HG02943 (cell line): ENCODE measurements around the gene NR3C1.

ENCODE experiments used
- ATAC-seq: cut with Tn5 transposase; IDR thresholded peaks from one replicate; pipeline ENCODE4 v1.9.1; 2021; ENCODE audit warnings: mild to moderate bottlenecking, low read depth, moderate library complexity; ENCODE audit not compliant: unreplicated experiment

NR3C1 gene

DNA sequence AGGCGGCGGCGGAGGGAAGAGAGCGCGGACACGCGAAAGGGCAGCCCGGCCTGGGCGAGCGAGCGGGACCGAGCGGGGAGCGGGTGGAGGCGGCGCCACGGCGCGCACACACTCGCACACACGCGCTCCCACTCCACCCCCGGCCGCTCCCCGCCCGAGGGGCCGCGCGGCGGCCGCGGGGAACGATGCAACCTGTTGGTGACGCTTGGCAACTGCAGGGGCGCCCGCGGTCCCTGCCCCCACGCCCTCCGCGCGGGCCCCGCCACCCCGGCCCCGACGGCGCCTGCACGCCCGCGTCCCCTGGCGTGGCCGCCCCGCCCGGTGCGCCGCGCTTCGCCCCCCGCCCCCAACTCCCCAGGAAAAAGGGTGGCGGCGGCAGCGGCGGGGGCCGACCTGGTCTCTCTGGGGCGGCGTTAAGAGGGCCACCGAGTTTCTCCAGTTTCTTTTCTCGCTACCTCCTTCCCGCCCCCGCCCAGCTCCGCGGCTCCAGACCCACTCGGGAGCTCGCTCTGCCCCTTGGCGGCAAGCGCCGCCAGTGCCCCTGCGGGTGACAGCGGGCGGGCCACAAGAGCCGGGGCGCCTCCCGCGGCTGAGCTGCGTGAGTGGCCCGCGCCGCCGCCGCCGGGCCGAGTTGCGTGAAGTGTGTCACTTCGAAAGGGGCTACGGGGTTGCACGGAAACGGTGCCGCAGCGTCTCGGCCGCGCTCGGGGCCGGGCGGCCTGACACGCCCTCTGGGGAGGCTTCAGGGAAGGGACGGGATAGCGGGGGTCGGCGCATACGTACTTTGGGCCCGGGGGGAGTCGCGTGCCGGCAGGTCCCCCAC lies at the start of gene NR3C1:
NR3C1 (minus strand) TSS at position 94 of the 823 bp plus-strand sequence. CDS start 2,847 bp downstream, outside the sequence.
- peak; percentile 49 for ATAC-seq

DNA sequence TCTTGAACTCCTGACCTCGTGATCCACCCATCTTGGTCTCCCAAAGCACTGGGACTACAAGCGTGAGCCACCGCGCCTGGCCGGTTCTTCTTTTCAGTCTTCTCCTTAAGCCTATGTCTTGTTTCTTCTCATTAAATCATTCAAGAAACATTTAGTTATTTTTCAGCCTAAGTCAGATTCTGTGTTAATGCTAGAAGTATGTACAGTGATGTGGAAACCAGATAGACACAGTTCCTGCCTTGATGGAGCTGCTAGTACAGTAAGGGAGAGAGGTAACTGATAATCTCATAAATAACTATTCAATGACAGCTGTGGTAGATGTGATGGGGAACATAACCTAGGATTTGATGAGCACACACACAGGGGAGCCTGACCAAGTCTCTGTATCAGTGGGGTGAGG lies 46.3 kb upstream of the NR3C1 start:
- ATAC-seq = no peak

DNA sequence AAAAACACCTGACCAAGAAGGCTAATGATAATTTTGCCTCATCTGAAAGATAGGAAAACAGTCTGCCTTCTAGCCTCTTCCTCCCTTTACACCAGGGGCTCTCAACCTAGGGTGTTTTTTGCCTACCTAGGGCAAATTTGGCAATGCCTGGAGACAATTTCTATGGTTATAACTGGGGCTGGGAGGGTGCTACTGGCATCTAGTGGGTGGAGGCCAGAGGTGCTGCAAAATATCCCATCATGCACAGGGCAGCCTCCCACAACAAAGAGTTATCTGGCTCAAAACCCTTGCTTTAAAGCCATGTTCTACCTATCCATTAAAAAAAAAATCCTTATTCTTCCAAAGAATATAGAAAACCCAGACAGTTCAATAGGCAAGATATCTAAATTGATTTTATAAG lies 45.0 kb upstream of the NR3C1 start:
- ATAC-seq = no peak

DNA sequence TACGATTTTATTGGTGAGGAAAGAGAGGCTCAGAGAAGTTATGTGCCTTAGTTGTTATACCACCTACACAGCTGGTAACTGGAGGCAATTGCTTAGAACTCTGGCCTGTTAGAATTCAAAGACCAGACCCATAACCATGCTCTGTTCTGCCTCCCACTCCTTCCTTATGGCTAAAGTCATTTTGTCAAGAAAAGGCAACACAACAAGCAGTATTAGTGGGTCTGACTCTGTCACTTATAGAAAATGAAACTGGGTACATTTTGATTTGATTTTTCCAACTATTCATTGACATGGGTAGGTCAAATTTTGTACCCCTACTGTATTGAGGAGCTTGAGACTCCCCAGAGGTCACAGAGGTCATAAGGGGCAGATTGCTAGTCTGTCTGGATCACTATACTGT lies 44.5 kb upstream of the NR3C1 start:
- no peak for ATAC-seq

DNA sequence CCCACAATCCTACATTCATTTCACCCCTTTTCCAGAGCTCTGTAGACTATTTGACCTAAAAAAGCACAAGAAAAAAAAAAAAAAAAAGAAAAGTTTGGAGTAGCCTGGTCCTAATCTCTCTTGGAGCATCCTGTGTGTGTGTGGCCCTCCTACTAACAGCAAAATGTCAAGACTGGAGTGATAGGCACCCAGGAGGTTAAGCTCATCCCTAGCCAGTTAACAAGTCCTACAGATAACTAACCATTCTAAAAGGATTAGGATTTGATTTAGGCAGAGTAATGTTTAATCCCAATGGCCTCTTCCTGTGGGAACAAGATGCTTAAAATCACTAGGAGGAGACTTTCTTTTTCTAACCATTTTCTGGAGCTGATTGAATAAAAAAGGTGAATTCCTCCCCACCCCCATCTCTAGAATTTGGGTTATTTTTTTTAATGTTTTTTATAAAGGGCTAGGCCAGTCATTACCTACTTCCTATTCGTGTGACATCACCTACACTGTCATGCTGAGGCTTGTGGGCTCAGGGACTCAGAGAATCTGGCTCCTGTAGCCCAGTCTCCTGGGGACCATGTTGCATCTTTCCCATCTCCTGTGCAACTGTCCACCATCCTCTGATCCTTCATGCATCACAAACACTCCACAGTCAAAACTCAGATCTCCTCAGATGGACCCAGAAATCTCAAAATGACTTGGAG lies 43.2 kb upstream of the NR3C1 start:
- ATAC-seq = no peak

DNA sequence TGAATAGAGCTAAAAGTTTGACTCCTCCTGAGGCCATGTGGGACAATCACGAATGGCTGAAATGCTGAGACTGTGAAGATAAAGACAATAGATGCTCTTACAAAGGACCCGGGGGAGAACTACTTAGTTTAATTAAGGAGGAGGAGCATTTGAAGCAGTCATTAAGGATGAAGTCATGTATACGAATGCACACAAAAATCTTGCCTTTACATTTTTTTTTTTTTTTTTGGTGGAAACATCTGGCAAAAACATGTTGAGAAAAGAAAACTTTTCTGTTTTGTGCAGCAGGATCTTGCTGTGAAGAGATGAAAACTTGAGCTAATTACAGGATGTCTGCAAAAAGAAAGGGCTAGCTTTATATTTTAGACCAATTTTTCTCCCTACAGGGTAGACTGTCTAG lies 42.3 kb upstream of the NR3C1 start:
- ATAC-seq = no peak

DNA sequence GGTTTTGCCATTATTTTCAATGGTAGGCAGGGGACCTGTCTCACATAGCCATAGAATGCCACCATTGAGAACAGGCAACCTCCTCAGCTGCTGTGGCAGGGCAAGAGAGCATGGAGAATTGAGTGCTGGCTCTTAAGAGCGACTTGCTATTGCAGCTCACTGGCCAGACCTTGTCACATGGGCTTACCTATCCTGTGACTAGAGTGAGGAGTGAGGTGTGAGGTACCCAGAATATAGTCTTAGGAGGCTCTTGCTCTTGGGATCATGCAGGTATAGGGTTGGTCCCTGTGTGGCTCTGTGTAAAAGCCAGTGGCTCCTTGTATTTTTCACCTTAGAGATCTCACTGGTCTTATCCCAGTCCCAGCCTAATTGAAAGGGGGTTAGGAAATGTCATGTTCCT lies 39.8 kb upstream of the NR3C1 start:
- ATAC-seq = no peak

DNA sequence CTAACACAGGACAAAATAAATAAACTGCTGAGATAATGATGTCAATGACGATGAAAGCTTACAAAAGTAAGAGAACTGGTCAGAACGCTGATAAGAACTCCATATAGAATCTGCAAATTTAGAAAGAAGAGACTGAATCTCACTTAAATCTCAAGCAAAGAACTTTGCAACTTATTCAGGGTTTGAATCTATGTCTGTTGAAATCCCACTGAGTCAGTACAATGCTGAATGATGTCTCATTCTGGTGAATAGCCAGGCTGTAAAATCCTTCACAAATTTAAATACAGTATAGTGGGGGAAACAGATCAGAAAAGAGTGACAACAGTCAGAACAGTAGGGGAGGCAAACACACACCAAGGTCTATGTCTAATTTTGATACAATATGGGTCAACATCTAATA lies 38.9 kb upstream of the NR3C1 start:
- ATAC-seq = no peak

DNA sequence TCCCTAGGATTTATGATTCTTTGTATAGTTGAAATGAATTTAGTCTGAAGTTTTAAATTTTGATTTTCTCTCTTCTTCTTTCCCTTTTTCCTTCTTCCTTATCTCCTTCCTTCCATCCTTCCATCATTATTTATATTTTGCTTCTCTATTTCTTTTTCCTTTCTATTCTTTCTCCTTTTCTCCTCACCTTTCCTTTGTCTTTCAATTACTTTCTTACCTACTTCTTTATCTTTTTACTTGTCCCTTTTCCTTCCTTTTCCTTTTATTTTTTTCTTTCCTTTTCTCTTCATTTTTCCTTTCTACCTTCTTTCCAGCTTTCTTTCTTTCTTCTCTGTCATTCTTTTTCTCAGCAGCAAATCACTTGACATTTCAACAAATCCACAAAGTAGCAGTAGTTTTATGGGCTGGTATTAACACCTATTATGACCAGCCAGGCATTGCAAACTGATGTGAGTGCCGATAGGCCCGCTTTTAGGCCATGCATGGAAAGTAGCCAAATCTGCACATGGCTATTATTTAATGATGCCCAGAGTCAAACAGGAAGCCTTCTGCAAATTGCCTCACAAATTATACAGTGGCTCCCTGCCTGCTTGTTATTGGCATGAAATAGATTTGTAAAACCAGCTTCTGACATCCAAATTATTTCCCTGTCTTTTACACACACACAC lies 37.1 kb upstream of the NR3C1 start:
- no peak for ATAC-seq

DNA sequence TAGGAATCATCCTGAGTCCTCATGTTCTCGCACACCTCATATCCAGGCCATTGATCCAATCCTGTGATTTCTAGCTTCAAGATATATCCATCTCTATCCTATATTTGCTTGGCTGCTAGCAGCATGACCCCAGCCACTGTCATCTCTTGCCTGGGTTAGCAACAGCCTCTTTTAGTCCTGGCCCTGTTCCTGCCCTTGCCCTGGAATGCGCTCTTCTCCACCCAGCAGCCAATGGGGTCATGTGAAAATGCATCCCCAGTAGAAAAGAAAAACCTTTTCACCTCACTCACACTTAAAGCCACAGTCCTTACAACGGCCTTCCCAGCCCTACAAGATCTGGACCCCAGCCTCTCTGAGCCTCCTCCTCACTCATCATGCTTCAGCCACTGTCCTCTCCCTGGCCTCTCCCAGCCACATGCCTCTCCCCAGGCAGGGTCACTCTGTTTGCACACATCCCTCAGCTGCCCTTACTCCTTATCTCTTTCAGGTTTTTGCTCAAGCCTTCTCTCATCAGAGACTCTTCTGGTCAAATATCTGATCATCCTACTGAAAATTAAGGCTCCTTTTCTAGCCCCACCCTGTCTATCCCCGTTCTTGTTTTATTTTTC lies 34.3 kb upstream of the NR3C1 start:
- ATAC-seq = no peak

DNA sequence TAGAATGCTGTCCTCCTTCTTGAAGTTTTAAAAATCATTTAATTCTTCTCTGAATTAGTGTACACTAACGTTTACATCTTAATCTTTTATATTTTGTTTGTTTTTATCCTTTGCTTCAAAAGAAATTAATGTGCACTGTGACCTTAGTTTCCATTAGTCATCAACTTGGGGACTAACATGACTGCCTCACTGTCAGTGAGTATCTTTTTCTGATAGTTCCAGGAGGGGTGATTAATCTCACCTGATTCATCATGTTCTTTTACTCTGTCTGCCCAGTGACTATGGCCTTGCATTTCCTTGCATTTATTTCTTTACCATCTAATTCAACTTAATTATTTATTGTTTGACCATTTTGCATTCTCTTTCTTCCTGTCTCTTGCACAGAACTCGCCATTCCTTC lies 33.4 kb upstream of the NR3C1 start:
- ATAC-seq = no peak

DNA sequence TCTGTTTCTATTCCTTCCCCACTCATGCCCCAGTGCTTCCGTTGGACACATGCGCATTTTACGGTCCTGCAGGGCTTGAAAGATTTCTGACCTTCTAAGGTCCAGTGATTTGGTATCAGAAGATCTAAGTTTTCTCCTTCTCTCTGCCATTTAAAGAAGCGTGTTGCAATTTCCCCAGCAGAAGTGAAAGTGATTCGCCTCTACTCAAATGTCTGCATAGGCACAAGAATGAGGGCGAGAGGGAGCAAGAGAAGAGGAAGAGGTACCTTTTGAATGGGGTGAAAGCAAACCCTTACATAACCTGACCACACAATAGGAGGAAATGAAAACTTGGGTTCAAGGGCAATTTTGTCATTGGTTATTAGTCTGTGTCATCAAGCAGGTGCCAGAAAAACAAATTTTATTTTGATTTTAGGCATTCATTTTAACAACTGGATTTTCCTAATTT lies 31.7 kb upstream of the NR3C1 start:
- ATAC-seq = peak; percentile 90

DNA sequence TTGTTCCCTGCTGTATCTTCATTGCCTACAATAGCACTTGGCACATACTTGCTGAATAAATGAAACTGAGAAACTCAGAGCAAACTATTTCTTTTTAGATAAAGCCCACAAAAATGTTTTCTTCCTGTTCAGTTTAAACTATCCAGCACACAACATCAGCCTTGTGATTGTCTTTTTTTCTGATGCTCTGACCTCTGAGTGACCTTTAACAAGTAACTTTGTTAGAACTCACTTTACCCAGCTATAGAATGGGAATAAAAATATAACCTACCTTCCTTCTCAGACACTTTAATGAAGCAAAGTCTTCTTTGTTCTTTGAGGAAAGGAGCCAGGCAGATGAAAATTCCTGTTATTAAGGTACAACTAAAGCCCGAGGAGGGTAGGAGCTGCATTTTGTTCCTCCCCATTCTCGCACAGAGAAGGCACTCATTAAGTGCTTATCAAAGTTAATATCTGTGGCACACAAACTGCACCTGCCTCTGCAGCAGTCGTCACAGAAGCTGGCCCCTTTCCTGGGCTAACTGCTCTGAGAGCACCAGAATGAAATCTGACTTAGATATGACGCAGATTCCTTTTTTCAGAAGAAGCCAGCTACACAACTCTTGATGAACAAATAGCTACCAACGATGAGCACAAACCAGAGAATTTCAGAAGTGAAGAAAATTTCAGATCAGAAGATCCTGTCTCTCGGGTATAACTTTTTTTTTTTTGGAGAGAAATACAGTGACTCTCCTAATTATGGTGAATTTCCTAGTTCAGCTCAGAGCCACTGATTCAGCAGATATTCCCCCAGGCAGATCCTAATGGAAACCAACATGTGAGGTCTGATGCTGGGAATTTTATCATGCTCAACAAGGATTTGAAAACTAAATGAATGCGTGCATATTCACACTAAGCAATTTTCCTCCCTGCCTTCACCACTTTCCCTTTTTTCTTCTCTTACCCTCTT lies 31.0 kb upstream of the NR3C1 start:
- no peak for ATAC-seq

DNA sequence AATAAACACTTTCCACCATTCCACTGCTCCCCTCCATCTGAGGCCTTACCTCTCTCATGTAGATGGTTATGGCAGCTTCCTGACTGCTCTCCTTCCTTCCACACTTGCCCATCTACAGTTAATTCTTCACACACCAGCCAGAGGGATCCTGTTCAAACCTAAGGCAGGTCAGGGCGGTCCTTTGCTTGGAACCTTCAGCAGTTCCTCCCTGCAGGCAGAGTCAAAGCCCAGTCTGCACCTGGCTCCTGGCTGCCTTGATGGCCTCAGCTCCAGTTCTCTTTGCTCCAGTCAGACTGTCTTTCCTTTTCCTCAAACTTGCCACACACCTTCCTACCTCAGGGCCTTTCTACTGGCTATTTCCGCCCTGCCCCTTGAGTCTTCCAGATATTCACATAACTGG lies 30.2 kb upstream of the NR3C1 start:
- no peak for ATAC-seq

DNA sequence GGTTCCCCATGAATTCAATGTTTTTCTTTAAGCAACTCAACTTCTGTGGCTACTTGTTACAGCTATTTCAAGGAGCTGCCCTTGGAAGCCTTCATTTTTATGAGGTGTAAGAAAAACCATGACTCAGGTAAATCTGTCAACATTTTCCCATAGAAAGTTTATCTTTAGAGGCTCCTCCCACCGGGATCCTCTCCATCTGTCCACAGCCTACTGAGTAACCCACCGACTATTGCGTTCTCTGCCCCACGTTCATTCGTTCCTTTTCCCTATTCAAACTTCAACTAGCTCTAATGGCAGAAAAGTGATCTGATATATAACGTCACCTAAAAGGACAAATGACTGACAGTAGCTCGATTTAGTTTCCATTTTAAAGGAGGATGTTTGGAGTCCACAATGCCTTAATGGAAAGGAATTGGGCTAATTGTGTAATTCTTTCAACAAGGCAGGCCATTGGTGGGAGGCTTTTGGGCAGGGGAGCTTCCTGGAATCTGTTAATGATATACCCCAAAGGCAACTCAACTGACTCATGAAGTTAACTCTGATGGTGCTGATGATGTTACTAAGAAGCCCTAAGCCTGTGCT lies 29.3 kb upstream of the NR3C1 start:
- ATAC-seq = no peak

DNA sequence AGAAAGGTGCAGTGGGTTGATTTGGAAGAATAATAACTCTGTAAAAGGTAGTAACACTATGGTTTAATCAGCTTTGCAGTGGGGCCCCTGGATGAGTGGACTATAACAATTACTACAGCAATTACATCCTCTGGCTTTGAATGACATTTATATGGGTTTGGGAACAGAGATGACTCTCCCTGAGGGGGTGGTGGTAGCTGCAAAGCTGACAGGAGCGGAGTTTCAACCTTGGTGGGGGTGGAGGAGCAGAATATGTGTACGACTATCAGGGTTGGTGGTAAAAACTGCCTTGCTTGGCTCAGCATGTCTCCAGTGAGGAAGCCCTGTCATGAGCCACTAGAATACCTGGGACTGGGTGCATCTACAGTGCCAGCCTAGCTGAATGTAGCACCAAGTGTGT lies 28.3 kb upstream of the NR3C1 start:
- ATAC-seq = no peak

DNA sequence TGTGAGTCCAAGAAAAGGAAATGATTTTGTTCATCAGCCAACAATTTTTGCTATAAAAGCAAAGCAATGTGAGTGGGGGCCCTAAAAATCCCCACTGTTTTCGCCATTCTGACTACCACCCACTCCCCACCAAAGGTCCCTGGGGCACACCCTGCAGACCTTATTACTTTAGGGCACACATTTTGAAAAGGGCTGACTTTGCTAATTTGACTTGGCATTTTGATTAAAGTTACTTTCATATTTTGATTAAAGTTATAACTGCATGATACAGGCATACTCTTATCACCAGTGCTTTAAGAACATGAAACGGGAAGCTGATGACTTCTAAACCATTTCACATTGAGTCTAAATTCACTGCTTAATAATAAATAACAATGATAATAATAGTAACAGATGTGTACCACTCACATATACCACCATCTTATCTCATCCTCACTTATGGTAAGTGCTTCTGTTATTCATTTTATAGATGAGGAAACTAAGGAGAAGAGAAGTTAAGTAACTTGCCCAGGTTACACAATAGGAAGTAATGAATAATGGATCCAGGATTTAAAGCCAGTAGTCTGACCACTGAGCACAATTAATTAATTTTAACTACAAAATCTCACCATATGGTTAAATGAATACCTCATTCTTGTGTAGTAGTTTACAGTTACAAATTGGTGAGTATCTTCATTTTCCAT lies 25.4 kb upstream of the NR3C1 start:
- ATAC-seq = no peak

DNA sequence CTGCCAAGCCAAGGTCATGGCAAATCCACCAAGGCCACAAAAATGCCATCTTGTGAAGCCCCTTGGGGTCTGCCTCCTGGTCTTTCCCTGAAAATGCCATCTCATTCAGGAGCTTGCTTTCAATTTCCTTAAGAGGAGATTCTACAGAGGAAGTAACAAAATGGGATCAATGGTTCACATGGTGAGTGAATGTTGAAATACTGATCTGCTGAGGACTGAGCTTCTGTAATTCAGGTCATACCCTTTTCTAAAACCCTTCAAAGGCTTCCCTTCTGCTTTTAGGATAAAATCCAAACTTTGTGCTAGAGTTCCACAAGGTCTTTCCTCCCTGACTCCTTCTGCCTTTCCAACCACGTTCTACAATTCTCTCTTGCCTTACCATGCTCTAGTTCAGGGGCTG lies 24.7 kb upstream of the NR3C1 start:
- ATAC-seq = no peak

DNA sequence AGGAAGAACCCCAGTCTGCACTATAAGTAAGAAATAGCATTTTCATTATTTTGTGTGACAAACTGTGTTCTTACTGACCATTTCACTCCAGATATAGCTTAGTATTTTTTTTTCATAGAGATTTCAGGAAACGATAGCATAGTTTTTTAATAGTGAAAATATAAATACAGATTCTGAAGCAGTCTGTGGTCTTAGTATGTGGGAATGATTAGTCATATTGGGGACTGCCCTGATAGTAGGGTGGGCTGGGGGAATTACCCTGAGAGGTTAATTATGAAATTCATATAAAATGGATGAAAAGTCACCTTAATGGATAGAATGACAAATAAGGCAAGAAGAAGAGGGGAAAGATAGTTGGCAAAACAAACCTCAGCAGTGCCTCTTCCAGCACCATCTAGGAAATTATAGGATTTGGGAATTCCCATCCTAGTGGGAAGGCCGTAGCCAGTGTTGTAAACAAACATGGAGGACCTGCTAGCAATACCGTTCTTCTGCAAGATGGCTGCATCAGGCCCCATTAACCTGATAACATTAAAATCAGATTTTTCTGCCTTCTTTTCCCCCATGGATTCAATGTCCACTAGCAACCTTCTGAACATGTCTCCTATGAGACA lies 23.7 kb upstream of the NR3C1 start:
- ATAC-seq = no peak
